Astrocyte of the cerebellum (primary cell): ENCODE measurements around the gene MAPKAP1.
"Not testable (repeated sequence)": the region's sequence is repeated elsewhere in the genome, so short reads cannot be mapped to it uniquely, and the experiment has no call there.

Experiments
- DNase-seq: peaks from one replicate; pipeline ENCODE4 v3.0.0-alpha.2; 2011; ENCODE audit warnings: low read depth
- H3K4me3 ChIP-seq: 2 replicates; pipeline ENCODE4 v1.5.1; 2011; ENCODE audit warnings: mild to moderate bottlenecking, low read depth, low read length, moderate library complexity
- in situ Hi-C: cut with HindIII; loops from 2 replicates; pipeline ENCODE4 v1.10.0; 2017; ENCODE audit warnings: low sequenced_read_pairs
- TF ChIP-seq, protein P1 (sequence below): IDR thresholded peaks from 2 replicates; pipeline ENCODE4 v1.5.1; 2012; ENCODE audit warnings: low read length, low read depth, moderate library complexity, mild to moderate bottlenecking; ENCODE audit errors: missing control alignments

The MAPKAP1 gene

DNA sequence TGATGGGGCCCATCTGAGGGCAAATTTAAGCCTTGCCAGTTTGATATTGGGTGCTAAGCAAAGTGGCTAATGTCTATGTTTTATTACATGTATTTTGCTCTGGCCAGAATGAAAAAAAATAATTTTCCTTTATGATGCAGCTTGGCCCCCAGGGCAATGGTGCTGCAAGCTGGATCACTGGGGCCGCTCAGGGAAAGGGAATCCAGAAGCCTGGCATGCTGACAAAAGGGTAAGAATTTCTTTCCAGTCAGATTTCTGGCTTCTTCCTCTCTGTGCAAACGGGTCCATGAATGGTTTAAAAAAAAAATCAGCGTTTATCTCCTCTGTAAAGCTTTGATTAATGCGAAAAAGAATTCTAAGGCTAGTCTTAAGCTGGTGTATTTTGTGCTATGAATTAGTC, 138.4 kb downstream of the MAPKAP1 start:
- no peak for DNase-seq
- in situ Hi-C loops = no loop called here
- TF ChIP-seq, protein P1, sequence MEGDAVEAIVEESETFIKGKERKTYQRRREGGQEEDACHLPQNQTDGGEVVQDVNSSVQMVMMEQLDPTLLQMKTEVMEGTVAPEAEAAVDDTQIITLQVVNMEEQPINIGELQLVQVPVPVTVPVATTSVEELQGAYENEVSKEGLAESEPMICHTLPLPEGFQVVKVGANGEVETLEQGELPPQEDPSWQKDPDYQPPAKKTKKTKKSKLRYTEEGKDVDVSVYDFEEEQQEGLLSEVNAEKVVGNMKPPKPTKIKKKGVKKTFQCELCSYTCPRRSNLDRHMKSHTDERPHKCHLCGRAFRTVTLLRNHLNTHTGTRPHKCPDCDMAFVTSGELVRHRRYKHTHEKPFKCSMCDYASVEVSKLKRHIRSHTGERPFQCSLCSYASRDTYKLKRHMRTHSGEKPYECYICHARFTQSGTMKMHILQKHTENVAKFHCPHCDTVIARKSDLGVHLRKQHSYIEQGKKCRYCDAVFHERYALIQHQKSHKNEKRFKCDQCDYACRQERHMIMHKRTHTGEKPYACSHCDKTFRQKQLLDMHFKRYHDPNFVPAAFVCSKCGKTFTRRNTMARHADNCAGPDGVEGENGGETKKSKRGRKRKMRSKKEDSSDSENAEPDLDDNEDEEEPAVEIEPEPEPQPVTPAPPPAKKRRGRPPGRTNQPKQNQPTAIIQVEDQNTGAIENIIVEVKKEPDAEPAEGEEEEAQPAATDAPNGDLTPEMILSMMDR = no peak
- H3K4me3 ChIP-seq = no peak overlapping the region

DNA sequence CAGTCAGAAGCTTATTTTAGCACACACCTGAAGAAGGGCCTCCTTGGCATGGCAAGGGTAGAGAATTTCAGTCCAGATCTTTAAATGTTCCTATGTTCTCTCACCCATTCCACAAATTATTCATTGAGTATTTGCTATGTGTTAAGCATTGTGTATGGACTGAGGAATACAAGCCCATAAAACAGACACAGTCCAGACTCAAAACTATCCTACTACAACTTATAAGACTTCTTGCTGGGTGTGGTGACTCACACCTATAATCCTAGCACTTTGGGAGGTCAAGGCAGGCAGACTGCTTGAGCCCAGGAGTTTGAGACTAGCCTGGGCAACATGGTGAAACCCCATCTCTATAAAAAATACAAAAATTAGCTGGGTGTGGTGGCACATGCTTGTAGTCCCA, 141.0 kb downstream of the MAPKAP1 start:
- H3K4me3 ChIP-seq, DNase-seq, in situ Hi-C loops: not testable (repeated sequence)

DNA sequence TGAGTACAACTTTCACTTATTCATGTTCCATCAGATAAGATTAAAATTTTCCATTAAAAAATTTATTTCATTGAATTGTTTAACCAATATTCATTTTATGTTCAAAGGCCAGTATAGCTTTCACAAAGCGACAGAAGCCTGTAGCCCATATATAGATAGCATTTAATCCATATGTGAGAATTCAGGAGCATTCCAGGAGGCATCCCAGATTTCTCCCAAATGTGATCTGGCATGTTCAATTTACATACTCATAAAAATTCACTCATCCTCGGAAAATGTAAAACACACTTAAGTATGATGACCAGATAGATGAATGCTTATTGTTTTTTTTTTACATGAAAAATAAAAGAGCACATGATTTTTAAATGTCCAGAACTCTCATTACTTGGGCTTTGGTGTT, 141.9 kb downstream of the MAPKAP1 start:
- no peak overlapping the region for H3K4me3 ChIP-seq
- no peak for DNase-seq
- TF ChIP-seq, protein P1 = no peak
- in situ Hi-C loops = no loop called here

DNA sequence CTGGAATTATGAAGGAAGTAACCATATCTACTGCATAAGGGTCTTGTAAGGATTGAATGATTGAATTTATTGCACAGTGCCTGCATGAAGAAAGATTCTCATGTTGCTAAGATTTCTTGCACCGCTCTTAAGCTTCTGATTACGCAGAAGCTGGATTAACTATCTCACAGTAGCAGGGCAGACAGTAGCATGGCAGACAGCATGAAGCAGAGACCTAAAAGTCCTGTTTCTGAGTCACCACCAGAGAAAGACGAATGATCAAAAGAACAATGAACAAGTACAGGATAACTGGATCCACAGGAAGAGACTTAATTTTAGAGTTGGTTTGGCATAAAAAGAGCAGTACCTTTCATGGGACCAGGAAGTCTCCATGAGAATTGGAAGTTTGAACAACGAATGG, 142.4 kb downstream of the MAPKAP1 start:
- H3K4me3 ChIP-seq = no peak overlapping the region
- DNase-seq = no peak
- TF ChIP-seq, protein P1 = no peak
- in situ Hi-C loops = loop anchor here (5.0 kb wide), 1 partner anchor 33 kb away; no protein-coding TSS in a partner anchor

DNA sequence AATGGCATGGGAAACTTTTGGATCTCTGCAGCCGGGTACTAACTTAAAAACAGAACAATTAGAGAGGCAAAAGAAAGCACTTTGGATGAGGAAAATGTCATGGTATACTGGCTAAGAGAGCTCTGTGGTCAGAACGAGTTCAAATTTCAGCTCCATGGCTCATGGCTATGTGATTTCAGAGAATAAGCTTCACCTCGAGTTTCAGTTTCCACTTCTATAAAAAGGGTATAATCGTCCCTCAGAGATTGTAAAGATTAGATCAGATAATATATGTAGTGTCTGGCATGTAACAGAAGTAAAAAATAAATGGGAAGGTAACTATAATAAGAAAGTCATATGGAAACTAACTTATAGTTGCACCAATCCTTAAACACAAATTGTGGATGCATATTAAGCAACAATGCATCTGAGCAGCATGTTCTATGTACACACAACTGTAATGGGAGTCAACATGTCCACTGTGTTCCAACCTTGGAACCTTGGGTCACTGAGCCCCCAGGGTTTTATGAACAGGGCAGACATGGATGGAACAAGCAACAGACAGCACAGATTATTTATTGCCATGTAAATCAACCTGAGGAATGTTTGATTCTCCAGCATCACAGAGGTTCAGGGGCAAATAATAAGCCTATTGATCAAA, 145.4 kb downstream of the MAPKAP1 start:
- TF ChIP-seq, protein P1 = no peak
- H3K4me3 ChIP-seq = no peak overlapping the region
- in situ Hi-C loops = loop anchor here (5.0 kb wide), 1 partner anchor 36 kb away; no protein-coding TSS in a partner anchor
- no peak for DNase-seq

DNA sequence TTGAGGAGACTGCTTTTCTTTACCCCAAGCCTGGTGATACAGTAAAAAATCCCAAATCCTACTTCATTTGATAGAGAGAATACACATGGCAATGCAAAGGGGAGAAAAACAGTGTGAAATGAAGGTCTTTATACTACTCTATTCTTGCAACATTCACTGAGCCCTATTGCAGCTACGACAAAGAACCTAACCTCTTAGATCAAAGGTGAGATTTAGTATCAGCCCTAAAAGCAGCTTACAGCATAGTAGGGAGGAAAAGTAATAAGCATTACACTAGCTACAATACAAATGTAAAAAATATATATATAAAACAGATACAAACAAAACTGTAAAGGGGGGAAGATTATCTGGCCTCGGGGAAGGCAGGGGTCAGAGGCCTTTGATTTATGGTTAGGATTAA, 147.1 kb downstream of the MAPKAP1 start:
- DNase-seq = no peak
- no peak overlapping the region for H3K4me3 ChIP-seq
- in situ Hi-C loops = loop anchor here (5.0 kb wide), 1 partner anchor 37 kb away; no protein-coding TSS in a partner anchor
- TF ChIP-seq, protein P1 = no peak

DNA sequence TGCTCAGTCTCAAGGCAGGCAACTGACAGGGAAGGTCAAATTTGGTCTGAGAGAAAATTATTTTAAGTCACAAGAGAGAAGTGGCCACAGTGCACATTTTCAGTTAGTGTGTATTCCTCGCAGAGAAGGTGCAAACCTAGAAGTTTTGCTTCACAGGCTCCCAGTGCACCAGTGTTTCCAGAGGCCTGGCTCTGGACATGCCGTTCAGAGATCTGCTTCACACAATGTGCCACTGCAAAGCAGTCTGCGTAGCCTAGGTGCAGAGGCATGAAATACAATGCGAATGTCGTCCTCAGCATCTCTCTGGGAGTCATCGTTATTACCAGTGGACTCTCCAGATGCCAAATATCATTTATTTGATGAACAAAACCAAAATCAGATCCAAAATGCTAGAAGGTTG, 147.8 kb downstream of the MAPKAP1 start:
- no peak for DNase-seq
- H3K4me3 ChIP-seq = no peak overlapping the region
- TF ChIP-seq, protein P1 = no peak
- in situ Hi-C loops = no loop called here
